Measurements from ENCODE around the gene LRRC46. TPM values are rescaled to one million over a fixed set of nuclear protein-coding genes. Genes with fewer than 3 reads are reported as not detected.
A peak's percentile ranks its signal among the peaks of the same experiment; 100 is the strongest.

LRRC46 gene
- total RNA-seq, 2 experiments from 2014 or later: 0.31 to 0.52 TPM

DNA sequence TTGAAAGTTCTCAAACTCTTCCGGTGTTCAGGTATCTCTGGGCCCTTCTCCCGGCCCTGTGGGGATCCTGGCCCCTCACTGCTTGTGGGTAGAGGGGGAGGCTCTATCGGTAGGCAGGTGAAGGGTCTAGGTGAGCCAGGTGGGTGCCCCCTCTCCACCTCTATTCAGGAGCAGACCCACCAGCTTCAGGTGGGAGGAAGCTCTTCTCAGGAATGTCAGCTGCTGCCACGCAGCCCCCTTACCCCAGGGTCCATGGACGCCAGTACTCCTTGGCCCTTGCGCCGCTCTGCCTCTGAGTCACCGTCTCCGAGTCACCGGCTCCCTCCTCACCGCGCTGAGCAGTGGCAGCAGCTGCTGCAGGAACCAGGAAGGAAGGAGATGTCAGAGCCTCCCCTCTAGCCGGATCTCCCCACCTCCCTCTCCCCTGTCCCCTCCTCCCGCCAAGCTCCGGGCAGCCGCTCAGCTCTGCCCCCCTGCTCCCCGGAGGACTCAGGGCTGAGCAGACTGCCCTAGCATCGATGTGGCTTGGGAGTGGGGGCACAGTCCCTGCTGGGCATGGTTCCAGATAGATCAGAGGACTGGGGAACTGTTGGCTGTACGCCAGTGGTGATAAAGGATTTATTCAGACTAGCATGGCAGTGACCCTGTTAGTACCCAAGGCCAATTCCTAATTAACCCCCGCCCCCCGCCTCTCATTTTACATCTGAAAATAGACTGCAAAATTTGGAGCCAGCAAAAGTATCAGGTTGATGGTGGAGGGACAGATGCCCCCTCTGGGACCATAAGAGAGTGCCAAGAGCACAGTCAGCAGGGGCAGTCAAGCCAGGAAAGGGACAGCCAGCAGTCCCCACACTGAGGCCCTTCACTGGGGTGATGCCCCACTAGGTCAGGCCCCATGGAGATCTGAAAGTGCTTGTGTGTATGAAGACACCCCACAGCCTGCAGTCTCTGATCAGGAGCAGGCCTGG lies 9.8 kb upstream of the LRRC46 start, which contains the start of gene OSBPL7:
OSBPL7 (minus strand) TSS at position 371 of the 968 bp plus-strand sequence. CDS start 1,516 bp downstream, outside the sequence.
- Mint-ChIP-seq H3K27ac (peak within 1 kb of the TSS; percentile 70), H3K27me3 (ENCODE audit: low read depth) (no peaks in the 10 kb centered on the region), H3K9me3 (no peaks in the 10 kb centered on the region), H3K36me3 (ENCODE audit: low read depth) (peaks cover 16% of the 10 kb centered on the region), H3K4me3 (peak within 1 kb of the TSS; percentile 94), H3K4me1 (ENCODE audit: low read depth) (peaks cover 23% of the 10 kb centered on the region)
- peak; percentile 89 for DNase-seq
- intact Hi-C loops (cut with micrococcal nuclease): no loop called here
- CTCF ChIA-PET: interaction anchor here (0.6 to 1.5 kb wide), 4 partner anchors 21 to 82 kb away, joined by 3 to 4 read pairs (median 3); no protein-coding TSS in a partner anchor

DNA sequence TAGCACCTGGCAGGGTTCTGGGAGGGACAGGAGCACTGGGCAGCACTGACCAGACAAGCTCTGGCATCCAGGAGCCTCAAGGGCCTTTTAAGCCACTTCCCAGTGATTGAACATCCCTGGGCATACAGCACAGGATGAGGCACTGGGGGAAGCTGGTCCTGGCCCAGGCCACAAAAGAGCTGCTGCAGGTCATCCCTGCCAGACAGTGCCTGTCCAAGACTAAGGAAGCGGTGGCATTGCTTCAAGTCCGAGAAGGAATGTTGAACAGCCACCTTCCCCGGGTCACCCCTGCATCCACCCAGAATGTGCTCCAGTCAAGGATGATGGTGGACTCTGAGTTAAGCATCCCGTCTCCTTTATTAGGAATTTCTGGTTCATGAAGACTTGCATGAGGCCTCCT lies 8.7 kb upstream of the LRRC46 start:
- no peak for DNase-seq
- intact Hi-C loops (cut with micrococcal nuclease): no loop called here
- CTCF ChIA-PET: interaction anchor here (0.7 to 1.5 kb wide), 4 partner anchors 20 to 684 kb away, joined by 3 to 4 read pairs (median 4); no protein-coding TSS in a partner anchor
- peaks cover 19% of the 10 kb centered on the region for H3K36me3 Mint-ChIP-seq (ENCODE audit: low read depth)
- no peaks in the 10 kb centered on the region for H3K9me3 Mint-ChIP-seq
- peaks cover 23% of the 10 kb centered on the region for H3K4me1 Mint-ChIP-seq (ENCODE audit: low read depth)
- H3K4me3 Mint-ChIP-seq: peak overlapping the region; percentile 94
- no peak overlapping the region for H3K27ac Mint-ChIP-seq
- no peaks in the 10 kb centered on the region for H3K27me3 Mint-ChIP-seq (ENCODE audit: low read depth)

DNA sequence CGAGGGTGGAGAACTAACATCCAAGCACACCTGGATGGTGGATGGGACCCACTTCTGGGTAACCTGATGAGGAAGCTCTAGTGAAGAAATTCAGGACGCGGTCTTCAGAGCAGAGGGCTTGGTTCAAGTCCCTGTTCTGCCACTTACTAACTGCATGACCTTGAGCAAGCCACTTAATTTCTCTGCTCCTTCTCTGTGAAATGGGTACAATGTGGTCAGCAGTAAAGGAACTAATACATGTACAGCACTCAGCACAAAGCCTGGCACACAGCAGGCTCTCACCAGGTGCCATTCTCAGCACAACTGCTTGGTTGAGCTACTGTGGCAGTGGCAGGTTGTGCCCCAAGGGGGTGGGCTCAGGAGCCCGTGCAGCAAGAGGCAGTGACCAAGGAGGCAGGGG lies 8.0 kb upstream of the LRRC46 start:
- H3K27ac Mint-ChIP-seq: no peak overlapping the region
- H3K36me3 Mint-ChIP-seq (ENCODE audit: low read depth): peaks cover 21% of the 10 kb centered on the region
- intact Hi-C loops (cut with micrococcal nuclease): no loop called here

DNA sequence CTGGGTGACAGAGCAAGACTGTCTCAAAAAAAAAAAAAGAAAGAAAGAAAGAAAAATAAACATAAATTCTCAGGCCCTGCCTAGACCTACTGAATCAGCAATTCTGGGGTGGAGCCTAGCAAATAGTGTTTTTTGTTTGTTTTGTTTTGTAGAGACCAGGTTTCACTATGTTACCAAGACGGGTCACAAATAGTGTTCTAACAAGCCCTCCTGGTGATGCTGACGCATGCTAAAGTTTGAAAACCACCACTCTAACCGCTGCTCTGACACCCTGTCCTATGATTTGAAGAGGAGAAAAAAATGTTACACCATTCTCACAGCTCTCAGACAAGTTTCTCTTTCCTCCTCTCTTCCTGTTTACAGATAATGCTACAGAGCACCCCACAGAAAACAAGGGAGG lies 1.6 kb upstream of the LRRC46 start:
- peak overlapping the region; percentile 89 for H3K4me3 Mint-ChIP-seq
- no peaks in the 10 kb centered on the region for H3K27me3 Mint-ChIP-seq (ENCODE audit: low read depth)
- H3K9me3 Mint-ChIP-seq: no peaks in the 10 kb centered on the region
- peak overlapping the region; percentile 3 for H3K27ac Mint-ChIP-seq
- CTCF ChIA-PET: interaction anchor here (1.6 kb wide), 1 partner anchor 11 kb away, joined by 4 read pairs; the partner anchor contains the start of gene SCRN2
- no peak for DNase-seq
- intact Hi-C loops (cut with micrococcal nuclease): loop anchor here (2.0 kb wide), 1 partner anchor 141 kb away; the partner anchor contains the start of gene CDK5RAP3
- peaks cover 22% of the 10 kb centered on the region for H3K36me3 Mint-ChIP-seq (ENCODE audit: low read depth)
- H3K4me1 Mint-ChIP-seq (ENCODE audit: low read depth): peaks cover 47% of the 10 kb centered on the region

More for the DNA sequence above, 8.0 kb upstream of the LRRC46 start:
- H3K9me3 Mint-ChIP-seq: no peaks in the 10 kb centered on the region
- H3K4me1 Mint-ChIP-seq (ENCODE audit: low read depth): peaks cover 25% of the 10 kb centered on the region
- DNase-seq: no peak
- H3K4me3 Mint-ChIP-seq: no peak overlapping the region
- H3K27me3 Mint-ChIP-seq (ENCODE audit: low read depth): no peaks in the 10 kb centered on the region
- CTCF ChIA-PET: interaction anchor here (1.1 to 1.3 kb wide), 2 partner anchors 19 to 68 kb away, joined by 3 to 4 read pairs; no protein-coding TSS in a partner anchor

DNA sequence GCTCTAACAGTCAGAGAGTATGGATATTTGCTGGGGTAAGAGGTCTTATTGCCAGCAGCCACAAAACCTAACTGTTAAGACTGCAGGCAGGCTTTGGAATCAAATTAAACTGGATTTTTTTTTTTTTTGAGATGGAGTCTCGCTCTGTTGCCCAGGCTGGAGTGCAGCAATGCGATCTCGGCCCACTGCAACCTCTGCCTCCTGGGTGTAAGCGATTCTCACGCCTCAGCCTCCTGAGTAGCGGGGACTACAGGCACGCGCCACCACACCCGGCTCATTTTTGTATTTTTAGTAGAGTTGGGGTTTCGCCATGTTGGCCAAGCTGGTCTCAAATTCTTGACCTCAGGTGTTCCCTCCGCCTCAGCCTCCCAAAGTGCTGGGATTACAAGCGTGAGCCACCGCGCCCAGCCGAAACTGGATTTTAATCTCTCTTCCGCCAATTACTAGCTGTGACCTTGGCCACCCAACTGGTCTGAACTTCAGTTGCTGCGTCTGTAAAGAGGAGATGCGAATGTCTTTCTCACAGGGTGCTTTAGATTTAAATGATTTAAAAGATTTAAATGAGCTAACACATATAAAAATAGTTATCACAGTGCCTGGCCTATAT lies 971 bp upstream of the LRRC46 start:
- CTCF ChIA-PET: interaction anchor here (0.8 to 1.6 kb wide), 5 partner anchors 10 to 63 kb away, joined by 3 to 6 read pairs (median 4); partner anchors contain the start of gene SCRN2
- intact Hi-C loops (cut with micrococcal nuclease): loop anchor here (1.0 to 2.0 kb wide), 2 partner anchors 66 to 140 kb away; partner anchors contain the start of genes CDK5RAP3 and SP2
- H3K4me3 Mint-ChIP-seq: peak overlapping the region; percentile 89
- H3K27ac Mint-ChIP-seq: peak overlapping the region; percentile 78
- no peaks in the 10 kb centered on the region for H3K9me3 Mint-ChIP-seq
- H3K27me3 Mint-ChIP-seq (ENCODE audit: low read depth): no peaks in the 10 kb centered on the region
- no peak for DNase-seq
- H3K4me1 Mint-ChIP-seq (ENCODE audit: low read depth): peaks cover 53% of the 10 kb centered on the region
- peaks cover 21% of the 10 kb centered on the region for H3K36me3 Mint-ChIP-seq (ENCODE audit: low read depth)

DNA sequence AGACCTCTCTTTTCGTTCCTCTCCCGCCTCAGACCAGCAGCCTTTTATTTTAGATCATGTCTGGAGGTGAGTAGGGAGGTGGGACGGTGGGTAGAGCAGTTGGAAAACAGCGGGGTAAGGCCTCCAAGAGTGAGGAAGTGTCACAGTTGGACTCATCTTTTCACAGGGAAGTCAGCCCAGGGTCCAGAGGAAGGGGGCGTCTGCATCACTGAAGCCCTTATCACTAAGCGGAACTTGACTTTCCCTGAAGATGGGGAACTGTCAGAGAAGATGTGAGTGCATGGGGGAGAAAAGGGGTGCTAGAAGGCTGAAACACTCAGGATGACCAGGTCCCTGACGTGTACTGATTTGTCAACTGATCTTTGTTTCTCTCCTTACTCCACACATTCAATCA lies 461 bp downstream of the LRRC46 start:
- H3K4me1 Mint-ChIP-seq (ENCODE audit: low read depth): peaks cover 60% of the 10 kb centered on the region
- no peak overlapping the region for H3K27ac Mint-ChIP-seq
- no peaks in the 10 kb centered on the region for H3K9me3 Mint-ChIP-seq

DNA sequence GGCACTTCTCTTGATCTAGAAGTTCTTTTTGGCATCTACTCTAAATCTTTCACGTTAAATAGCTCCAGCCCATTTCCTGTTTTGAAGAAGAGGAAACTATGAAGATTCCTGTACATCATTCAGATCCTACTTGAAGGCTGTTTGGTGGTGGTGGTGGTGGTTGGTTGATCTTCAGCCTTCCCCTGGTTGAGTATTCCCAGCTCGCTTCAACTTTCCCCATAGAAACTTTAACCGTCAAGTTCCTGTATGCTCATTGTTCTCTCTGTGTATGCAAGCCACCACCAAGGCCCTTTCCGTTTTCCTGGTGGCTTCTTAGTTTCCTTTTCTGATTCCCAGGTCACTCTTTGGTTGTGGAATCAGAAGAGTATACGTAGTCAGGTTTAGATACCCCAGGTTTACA lies 3.3 kb downstream of the LRRC46 start:
- intact Hi-C loops (cut with micrococcal nuclease): no loop called here
- Mint-ChIP-seq H3K36me3 (ENCODE audit: low read depth) (peaks cover 7% of the 10 kb centered on the region), H3K4me1 (ENCODE audit: low read depth) (peaks cover 54% of the 10 kb centered on the region), H3K4me3 (no peak overlapping the region), H3K9me3 (no peaks in the 10 kb centered on the region), H3K27ac (no peak overlapping the region), H3K27me3 (ENCODE audit: low read depth) (no peaks in the 10 kb centered on the region)
- DNase-seq: no peak
- CTCF ChIA-PET: interaction anchor here (1.5 to 2.0 kb wide), 2 partner anchors 55 to 56 kb away, joined by 4 to 6 read pairs; no protein-coding TSS in a partner anchor

More for the DNA sequence above, 461 bp downstream of the LRRC46 start:
- Mint-ChIP-seq H3K36me3 (ENCODE audit: low read depth) (peaks cover 13% of the 10 kb centered on the region), H3K27me3 (ENCODE audit: low read depth) (no peaks in the 10 kb centered on the region), H3K4me3 (peak overlapping the region; percentile 89)
- DNase-seq: no peak
- CTCF ChIA-PET: interaction anchor here (0.6 to 1.5 kb wide), 6 partner anchors 8 to 118 kb away, joined by 3 to 6 read pairs (median 3); no protein-coding TSS in a partner anchor
- intact Hi-C loops (cut with micrococcal nuclease): loop anchor here (1.0 to 2.0 kb wide), 2 partner anchors 64 to 139 kb away; partner anchors contain the start of genes CDK5RAP3 and SP2

DNA sequence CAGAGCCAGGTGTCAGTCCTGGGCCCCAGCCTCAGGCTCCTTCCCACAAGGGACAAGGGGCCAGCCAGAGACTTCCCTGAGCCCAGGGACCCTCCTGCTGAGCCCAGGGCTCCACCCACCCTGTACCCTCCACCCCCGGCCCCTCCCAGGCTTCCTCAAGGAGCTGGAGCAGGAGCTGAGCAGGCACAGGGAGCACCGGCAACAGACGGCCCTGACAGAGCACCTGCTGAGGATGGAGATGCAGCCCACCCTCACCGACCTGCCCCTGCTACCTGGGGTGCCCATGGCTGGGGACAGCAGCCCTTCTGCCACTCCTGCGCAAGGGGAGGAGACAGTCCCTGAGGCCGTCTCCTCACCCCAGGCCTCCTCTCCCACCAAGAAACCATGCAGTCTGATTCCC lies 5.1 kb downstream of the LRRC46 start:
- no peak for DNase-seq
- peaks cover 52% of the 10 kb centered on the region for H3K4me1 Mint-ChIP-seq (ENCODE audit: low read depth)
- no peak overlapping the region for H3K27ac Mint-ChIP-seq
- H3K27me3 Mint-ChIP-seq (ENCODE audit: low read depth): no peaks in the 10 kb centered on the region
- H3K36me3 Mint-ChIP-seq (ENCODE audit: low read depth): peaks cover 5% of the 10 kb centered on the region
- intact Hi-C loops (cut with micrococcal nuclease): no loop called here
- CTCF ChIA-PET: interaction anchor here (1.0 to 2.0 kb wide), 4 partner anchors 55 to 178 kb away, joined by 3 to 10 read pairs (median 4); no protein-coding TSS in a partner anchor
- H3K9me3 Mint-ChIP-seq: no peaks in the 10 kb centered on the region
- H3K4me3 Mint-ChIP-seq: no peak overlapping the region

DNA sequence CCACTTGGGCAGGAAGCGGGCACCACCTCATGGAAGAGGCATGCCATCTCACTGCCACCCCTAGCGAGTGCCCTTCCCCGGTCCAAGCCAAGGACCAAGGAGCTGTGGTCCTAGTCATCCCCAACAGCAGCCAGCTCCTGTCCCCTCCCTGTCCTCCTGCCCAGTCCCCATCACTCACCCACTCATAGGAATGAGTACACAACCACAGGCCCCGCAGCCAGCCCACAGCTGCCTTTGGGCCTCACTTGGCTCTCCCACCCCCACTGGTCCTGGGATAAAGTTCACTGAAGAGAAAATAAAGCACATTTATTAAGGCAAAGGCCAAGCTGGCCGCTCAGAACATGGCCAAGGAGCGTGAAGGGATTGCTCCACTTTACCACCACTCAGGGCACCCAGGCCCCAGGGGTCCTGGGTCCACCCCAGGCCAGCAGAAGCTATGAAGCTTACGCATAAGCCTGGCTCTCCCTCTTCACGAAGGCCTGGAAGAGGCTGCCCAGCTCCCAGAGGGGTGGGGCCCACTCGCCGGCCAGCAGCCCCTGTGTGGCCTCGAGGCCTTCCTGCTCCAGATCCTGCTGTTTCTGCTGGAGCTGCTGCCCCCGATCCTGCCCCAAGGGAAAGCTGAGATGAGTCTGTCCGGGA lies 6.0 kb downstream of the LRRC46 start:
- CTCF ChIA-PET: interaction anchor here (1.1 to 1.5 kb wide), 2 partner anchors 52 to 54 kb away, joined by 3 to 10 read pairs; no protein-coding TSS in a partner anchor
- Mint-ChIP-seq H3K27me3 (ENCODE audit: low read depth) (no peaks in the 10 kb centered on the region), H3K4me3 (no peak overlapping the region), H3K4me1 (ENCODE audit: low read depth) (peaks cover 54% of the 10 kb centered on the region), H3K36me3 (ENCODE audit: low read depth) (peaks cover 5% of the 10 kb centered on the region), H3K27ac (no peak overlapping the region), H3K9me3 (no peaks in the 10 kb centered on the region)
- intact Hi-C loops (cut with micrococcal nuclease): no loop called here
- DNase-seq: no peak

DNA sequence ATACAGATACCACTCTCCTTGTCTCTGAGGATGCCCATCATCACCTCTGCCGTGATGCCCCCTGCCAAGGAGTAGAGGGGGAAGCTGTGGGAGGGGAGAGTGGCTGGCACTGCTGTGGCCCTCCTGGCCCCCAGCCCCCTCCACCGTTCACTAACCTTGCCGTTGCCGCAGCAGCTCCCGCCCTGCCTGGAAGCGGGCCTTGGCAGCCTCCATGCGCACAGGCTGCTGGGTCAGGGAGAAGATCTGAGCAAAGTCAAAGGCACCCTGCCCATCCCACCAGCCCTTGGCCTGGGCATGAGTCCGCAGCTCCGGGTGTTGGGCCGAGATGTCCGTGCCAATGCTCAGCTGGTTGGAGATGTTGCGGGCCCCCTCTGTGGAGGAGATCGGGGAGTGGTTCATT lies 7.2 kb downstream of the LRRC46 start:
- peaks cover 5% of the 10 kb centered on the region for H3K36me3 Mint-ChIP-seq (ENCODE audit: low read depth)

DNA sequence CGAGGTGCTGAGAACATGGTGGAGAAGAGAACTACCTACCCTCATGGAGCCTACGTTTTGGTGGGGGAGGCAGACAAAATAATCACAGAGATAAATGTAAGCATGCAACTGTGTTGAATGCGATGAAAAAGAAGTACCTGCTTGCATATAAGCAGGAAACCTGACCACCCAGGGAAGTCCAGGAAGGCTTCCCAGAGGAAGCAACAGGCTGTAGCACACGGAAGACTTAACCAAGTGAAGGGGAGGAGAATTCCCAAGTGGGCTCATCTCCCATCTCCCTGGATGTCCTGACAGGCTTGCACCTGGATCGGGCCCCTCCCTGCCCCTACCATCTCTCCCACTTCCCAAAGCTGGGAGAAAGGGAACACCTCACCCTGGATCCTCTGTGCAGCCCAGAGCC lies 7.6 kb downstream of the LRRC46 start:
- Mint-ChIP-seq H3K4me3 (no peak overlapping the region), H3K9me3 (no peaks in the 10 kb centered on the region), H3K4me1 (ENCODE audit: low read depth) (peaks cover 54% of the 10 kb centered on the region)

More for the DNA sequence above, 7.2 kb downstream of the LRRC46 start:
- Mint-ChIP-seq H3K27me3 (ENCODE audit: low read depth) (no peaks in the 10 kb centered on the region), H3K9me3 (no peaks in the 10 kb centered on the region), H3K27ac (no peak overlapping the region), H3K4me1 (ENCODE audit: low read depth) (peaks cover 58% of the 10 kb centered on the region), H3K4me3 (no peak overlapping the region)
- intact Hi-C loops (cut with micrococcal nuclease): no loop called here
- CTCF ChIA-PET: interaction anchor here (5.4 kb wide), 1 partner anchor 110 kb away, joined by 26 read pairs; no protein-coding TSS in a partner anchor
- DNase-seq: no peak

More for the DNA sequence above, 7.6 kb downstream of the LRRC46 start:
- intact Hi-C loops (cut with micrococcal nuclease): no loop called here
- H3K27me3 Mint-ChIP-seq (ENCODE audit: low read depth): no peaks in the 10 kb centered on the region
- CTCF ChIA-PET: interaction anchor here (5.4 to 14.9 kb wide), 2 partner anchors 49 to 110 kb away, joined by 26 to 460 read pairs; partner anchors contain the start of gene SP2
- H3K27ac Mint-ChIP-seq: no peak overlapping the region
- no peak for DNase-seq
- peaks cover 5% of the 10 kb centered on the region for H3K36me3 Mint-ChIP-seq (ENCODE audit: low read depth)

All from activated naive CD4-positive, alpha-beta T cell treated with anti-CD3 and anti-CD28 coated beads for 36 hours (primary cell).